Peyer's patch (tissue), 4 donors: ENCODE results near the gene CDC42SE2. TPM values are rescaled to one million over a fixed set of nuclear protein-coding genes. Genes with fewer than 3 reads are reported as not detected.
"Not testable (repeated sequence)": the region's sequence is repeated elsewhere in the genome, so short reads cannot be mapped to it uniquely, and the experiment has no call there.

ENCODE experiments used
- DNase-seq, 3 donors: peaks; one replicate each; pipeline ENCODE4 v3.0.0-alpha.2; 2017 to 2019
- H3K27ac ChIP-seq, 4 donors: fragments of 200-600 bp; sonication (generic); one replicate each; pipeline ENCODE4 v1.5.1; 2016 to 2019
- H3K27me3 ChIP-seq, 2 donors: fragments of 200-600 bp; sonication (generic); one replicate each; pipeline ENCODE4 v1.5.1; 2019
- H3K36me3 ChIP-seq, 3 donors: fragments of 200-600 bp; sonication (generic); one replicate each; pipeline ENCODE4 v1.5.1; 2016 to 2019
- H3K4me1 ChIP-seq, 4 donors: fragments of 200-600 bp; sonication (generic); one replicate each; pipeline ENCODE4 v1.5.1; 2016 to 2019
- H3K4me3 ChIP-seq, 4 donors: fragments of 200-600 bp; sonication (generic); 1 replicate in 3 of 4; 2 replicates in 1 of 4; pipeline ENCODE4 v1.5.1; 2016 to 2019; ENCODE audit warnings: mild to moderate bottlenecking in 1 of 4
- H3K9me3 ChIP-seq, 4 donors: fragments of 200-600 bp; sonication (generic); one replicate each; pipeline ENCODE4 v1.5.1; 2016 to 2019; ENCODE audit warnings: mild to moderate bottlenecking in 1 of 4
- CTCF ChIP-seq, 6 experiments: fragments of 450-650 bp in 4 of 6; fragments of 200-600 bp in 2 of 6; sonication (generic) in 1 of 6; IDR thresholded peaks; one replicate each; pipeline ENCODE4 v1.5.1; 2017 to 2019; ENCODE audit warnings: antibody characterized with exemption in 6 of 6, mild to moderate bottlenecking in 3 of 6, moderate library complexity in 1 of 6
- POLR2A ChIP-seq, 2 donors: fragments of 450-650 bp; IDR thresholded peaks; one replicate each; pipeline ENCODE4 v1.5.1; 2017; ENCODE audit warnings: antibody characterized with exemption in 2 of 2, mild to moderate bottlenecking in 2 of 2, moderate library complexity in 2 of 2
- total RNA-seq, 4 donors: library from RNA; depleted of rRNA; stranded (reverse); fragments of >200 nt; gene quantifications; one replicate each; pipeline ENCODE4 v1.1.0, GENCODE V29; 2016

Gene CDC42SE2
- total RNA-seq, 4 donors from 2014 or later: 49.9 to 125 (median 91.4) TPM

DNA sequence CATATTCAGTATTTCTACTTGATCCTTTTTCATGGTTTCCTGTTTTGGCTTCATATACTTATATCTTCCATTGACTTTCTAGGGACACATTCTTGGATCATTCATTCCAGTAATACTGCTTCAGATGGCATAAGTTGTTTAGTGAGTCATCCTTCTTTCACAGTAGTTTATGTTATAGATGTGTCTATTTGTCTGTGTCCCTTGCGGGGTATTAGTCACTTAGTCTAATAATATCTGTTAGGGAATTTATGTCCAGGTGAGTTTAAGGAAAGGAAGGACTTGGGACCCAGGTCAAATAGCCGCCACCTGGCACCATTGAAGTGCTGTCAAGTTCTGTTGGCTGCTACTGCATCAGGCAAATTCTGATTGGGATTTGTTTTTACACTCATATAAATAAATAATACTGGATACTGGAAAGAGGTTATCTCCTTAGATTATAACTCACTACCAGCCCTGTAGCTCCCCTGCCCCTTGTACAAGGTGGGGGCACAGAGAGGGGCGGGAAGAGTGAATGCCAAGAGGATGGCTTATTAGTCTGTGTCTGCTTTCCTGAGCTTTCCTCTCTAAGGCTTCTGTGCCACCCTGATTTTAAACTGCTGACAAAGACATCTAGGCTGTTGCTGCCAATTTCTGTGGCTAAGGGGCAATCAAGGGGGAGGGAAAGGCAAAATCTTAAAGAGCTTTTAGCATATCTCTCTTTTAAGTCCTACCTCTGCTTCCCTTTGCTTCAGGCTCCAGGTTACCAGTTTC, 64.9 kb downstream of the CDC42SE2 start:
- TF ChIP-seq CTCF (IDR thresholded peaks at IDR 0.05) (no peak), POLR2A (IDR thresholded peaks at IDR 0.05) (no peak)
- peak in 2 of 3 donors; percentile 59 to 83 for DNase-seq
- peaks cover 0 to 3% (median 0%) of the 10 kb centered on the region in 3 donors for H3K36me3 ChIP-seq
- H3K27me3 ChIP-seq: no peaks in the 10 kb centered on the region
- no peaks in the 10 kb centered on the region for H3K9me3 ChIP-seq
- H3K27ac ChIP-seq: peak overlapping the region in 2 of 4 donors; percentile 35 to 70
- no peak overlapping the region for H3K4me3 ChIP-seq
- peaks cover 0 to 27% (median 7%) of the 10 kb centered on the region in 4 donors for H3K4me1 ChIP-seq

- peaks cover 0 to 22% (median 5%) of the 10 kb centered on the region in 4 donors for H3K4me1 ChIP-seq
- TF ChIP-seq CTCF (IDR thresholded peaks at IDR 0.05) (no peak), POLR2A (IDR thresholded peaks at IDR 0.05) (no peak)
- no peak overlapping the region for H3K4me3 ChIP-seq
- no peaks in the 10 kb centered on the region for H3K27me3 ChIP-seq
- DNase-seq: no peak
- H3K27ac ChIP-seq: peak overlapping the region in 2 of 4 donors; percentile 35 to 70
- H3K9me3 ChIP-seq: no peaks in the 10 kb centered on the region
- H3K36me3 ChIP-seq: peaks cover 0 to 3% (median 0%) of the 10 kb centered on the region in 3 donors
Observed at GRCh38 chr5:131329286-131329560, 65.4 kb downstream of the CDC42SE2 start.

DNA sequence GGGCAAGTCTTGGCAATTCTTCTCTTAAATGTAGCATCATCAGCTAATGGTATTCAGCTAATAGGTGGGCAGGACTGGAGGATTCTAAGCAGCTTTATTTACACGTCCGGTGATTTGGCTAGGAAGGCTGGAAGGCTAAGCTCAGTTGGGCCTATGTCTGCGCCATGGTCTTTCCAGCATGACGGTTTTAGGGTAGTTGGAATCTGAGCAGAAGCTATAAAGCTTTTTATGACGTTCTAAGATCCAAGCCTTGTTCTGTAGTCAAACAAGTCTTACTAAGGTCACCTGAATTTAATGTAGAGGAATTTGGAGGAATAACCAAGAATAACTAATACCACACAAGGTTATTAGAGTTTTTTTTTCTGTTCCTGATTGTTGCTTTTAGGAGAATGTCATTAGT, 66.2 kb downstream of the CDC42SE2 start:
- DNase-seq: no peak
- Histone ChIP-seq H3K27me3 (no peaks in the 10 kb centered on the region), H3K27ac (no peak overlapping the region), H3K4me1 (peaks cover 0 to 17% (median under 1%) of the 10 kb centered on the region in 4 donors), H3K36me3 (peaks cover 0 to 3% (median 0%) of the 10 kb centered on the region in 3 donors), H3K9me3 (no peaks in the 10 kb centered on the region), H3K4me3 (no peak overlapping the region)
- no peak for TF ChIP-seq POLR2A (IDR thresholded peaks at IDR 0.05)
- TF ChIP-seq CTCF (IDR thresholded peaks at IDR 0.05): no peak

DNA sequence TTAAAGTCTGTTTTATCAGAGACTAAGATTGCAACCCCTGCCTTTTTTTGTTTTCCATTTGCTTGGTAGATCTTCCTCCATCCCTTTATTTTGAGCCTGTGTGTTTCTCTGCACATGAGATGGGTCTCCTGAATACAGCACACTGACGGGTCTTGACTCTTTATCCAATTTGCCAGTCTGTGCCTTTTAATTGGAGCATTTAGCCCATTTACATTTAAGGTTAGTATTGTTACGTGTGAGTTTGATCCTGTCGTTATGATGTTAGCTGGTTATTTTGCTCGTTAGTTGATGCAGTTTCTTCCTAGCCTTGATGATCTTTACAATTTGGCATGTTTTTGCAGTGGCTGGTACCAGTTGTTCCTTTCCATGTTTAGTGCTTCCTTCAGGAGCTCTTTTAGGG, 71.9 kb downstream of the CDC42SE2 start:
- not testable (repeated sequence) for H3K9me3 ChIP-seq, H3K36me3 ChIP-seq, H3K27me3 ChIP-seq, H3K4me1 ChIP-seq, DNase-seq, H3K4me3 ChIP-seq, H3K27ac ChIP-seq

DNA sequence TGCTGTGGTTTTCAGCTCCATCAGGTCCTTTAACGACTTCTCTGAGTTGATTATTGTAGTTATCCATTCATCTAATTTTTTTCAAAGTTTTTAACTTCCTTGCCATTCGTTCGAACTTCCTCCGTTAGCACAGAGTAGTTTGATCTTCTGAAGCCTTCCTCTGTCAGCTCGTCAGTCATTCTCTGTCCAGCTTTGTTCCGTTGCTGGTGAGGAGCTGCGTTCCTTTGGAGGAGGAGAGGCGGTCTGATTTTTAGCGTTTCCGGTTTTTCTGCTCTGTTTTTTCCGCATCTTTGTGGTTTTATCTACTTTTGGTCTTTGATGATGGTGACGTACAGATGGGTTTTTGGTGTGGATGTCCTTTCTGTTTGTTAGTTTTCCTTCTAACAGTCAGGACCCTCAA, 72.9 kb downstream of the CDC42SE2 start:
- not testable (repeated sequence) for H3K36me3 ChIP-seq, DNase-seq

DNA sequence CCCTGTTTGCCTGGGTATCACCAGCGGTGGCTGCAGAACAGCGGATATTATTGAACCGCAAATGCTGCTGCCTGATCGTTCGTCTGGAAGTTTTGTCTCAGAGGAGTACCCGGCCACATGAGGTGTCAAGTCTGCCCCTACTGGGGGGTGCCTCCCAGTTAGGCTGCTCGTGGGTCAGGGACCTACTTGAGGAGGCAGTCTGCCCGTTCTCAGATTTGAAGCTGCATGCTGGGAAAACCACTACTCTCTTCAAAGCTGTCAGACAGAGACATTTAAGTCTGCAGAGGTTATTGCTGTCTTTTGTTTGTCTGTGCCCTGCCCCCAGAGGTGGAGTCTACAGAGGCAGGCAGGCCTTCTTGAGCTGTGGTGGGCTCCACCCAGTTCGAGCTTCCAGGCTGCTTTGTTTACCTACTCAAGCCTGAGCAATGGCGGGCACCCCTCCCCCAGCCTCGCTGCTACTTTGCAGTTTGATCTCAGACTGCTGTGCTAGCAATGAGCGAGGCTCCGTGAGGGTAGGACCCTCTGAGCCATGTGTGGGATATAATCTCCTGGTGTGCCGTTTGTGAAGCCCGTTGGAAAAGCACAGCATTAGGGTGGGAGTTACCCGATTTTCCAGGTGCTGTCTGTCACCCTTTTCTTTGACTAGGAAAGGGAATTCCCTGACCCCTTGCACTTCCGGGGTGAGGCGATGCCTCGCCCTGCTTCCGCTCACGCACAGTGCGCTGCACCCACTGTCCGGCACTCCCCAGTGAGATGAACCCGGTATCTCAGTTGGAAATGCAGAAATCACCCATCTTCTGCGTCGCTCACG, 73.6 kb downstream of the CDC42SE2 start:
- DNase-seq: peak in 1 of 3 donors; percentile 47
- H3K4me1 ChIP-seq, H3K9me3 ChIP-seq, H3K27me3 ChIP-seq, H3K36me3 ChIP-seq, H3K4me3 ChIP-seq: not testable (repeated sequence)
- H3K27ac ChIP-seq: peak overlapping the region in 1 of 4 donors; percentile 42

More for the DNA sequence above, 72.9 kb downstream of the CDC42SE2 start:
- H3K27me3 ChIP-seq, H3K9me3 ChIP-seq, H3K4me3 ChIP-seq, H3K4me1 ChIP-seq, H3K27ac ChIP-seq: not testable (repeated sequence)

GRCh38 chr5:131338051-131338453, 74.2 kb downstream of the CDC42SE2 start:
- no peak for DNase-seq
- no peak overlapping the region for H3K27ac ChIP-seq
- H3K4me1 ChIP-seq: no peaks in the 10 kb centered on the region
- H3K36me3 ChIP-seq: no peaks in the 10 kb centered on the region
- no peak overlapping the region for H3K4me3 ChIP-seq
- no peaks in the 10 kb centered on the region for H3K27me3 ChIP-seq
- no peak for TF ChIP-seq CTCF (IDR thresholded peaks at IDR 0.05)
- no peak for TF ChIP-seq POLR2A (IDR thresholded peaks at IDR 0.05)
- H3K9me3 ChIP-seq: no peaks in the 10 kb centered on the region

- H3K36me3 ChIP-seq: peaks cover 0 to 13% (median 0%) of the 10 kb centered on the region in 3 donors
- H3K27me3 ChIP-seq, H3K4me3 ChIP-seq, H3K9me3 ChIP-seq, H3K4me1 ChIP-seq, DNase-seq, H3K27ac ChIP-seq: not testable (repeated sequence)
Observed at GRCh38 chr5:131344288-131344687, 80.4 kb downstream of the CDC42SE2 start.

DNA sequence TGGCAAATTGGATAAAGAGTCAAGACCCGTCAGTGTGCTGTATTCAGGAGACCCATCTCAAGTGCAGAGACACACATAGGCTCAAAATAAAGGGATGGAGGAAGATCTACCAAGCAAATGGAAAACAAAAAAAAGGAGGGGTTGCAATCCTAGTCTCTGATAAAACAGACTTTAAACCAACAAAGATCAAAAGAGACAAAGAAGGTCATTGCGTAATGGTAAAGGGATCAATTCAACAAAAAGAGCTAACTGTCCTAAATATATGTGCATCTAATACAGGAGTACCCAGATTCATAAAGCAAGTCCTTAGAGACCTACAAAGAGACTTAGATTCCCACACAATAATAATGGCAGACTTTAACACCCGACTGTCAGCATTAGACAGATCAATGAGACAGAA, 82.4 kb downstream of the CDC42SE2 start:
- not testable (repeated sequence) for H3K9me3 ChIP-seq, H3K27me3 ChIP-seq, H3K4me3 ChIP-seq, DNase-seq, H3K4me1 ChIP-seq, H3K27ac ChIP-seq
- H3K36me3 ChIP-seq: peaks cover 0 to 13% (median 0%) of the 10 kb centered on the region in 3 donors
